Endothelial cell of coronary artery (primary cell): Measurements from ENCODE around the gene PMP22. TPM values are rescaled to one million over a fixed set of nuclear protein-coding genes. Genes with fewer than 3 reads are reported as not detected.

Source experiments
- total RNA-seq: library from RNA; depleted of rRNA; stranded (reverse); fragments of >200 nt; gene quantifications from 2 replicates; pipeline ENCODE4 v1.2.3, GENCODE V29; 2014

PMP22 gene
- total RNA-seq, result 23.0 and 24.8 TPM in 2 replicates

GRCh38 chr17:15265131-15265530 is at the start of gene PMP22:
PMP22 (minus strand) TSS chr17:15265326; CDS start chr17:15260727, 4,599 bp downstream.

Other genes with a start within 250 kb of the PMP22 start
- gene TEKT3, start 76.3 kb upstream of the PMP22 start, total RNA-seq, result not detected in 2 replicates
- gene CDRT4, start 202.3 kb upstream of the PMP22 start, total RNA-seq, result 1.4 and 2.5 TPM in 2 replicates